ENCODE data around the gene PARP16.

PARP16 gene, protein sequence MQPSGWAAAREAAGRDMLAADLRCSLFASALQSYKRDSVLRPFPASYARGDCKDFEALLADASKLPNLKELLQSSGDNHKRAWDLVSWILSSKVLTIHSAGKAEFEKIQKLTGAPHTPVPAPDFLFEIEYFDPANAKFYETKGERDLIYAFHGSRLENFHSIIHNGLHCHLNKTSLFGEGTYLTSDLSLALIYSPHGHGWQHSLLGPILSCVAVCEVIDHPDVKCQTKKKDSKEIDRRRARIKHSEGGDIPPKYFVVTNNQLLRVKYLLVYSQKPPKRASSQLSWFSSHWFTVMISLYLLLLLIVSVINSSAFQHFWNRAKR

GRCh38 chr15:65286704-65287519 is at the start of gene PARP16:
PARP16 (minus strand) TSS chr15:65286883; CDS start chr15:65286426, 457 bp downstream.
- TF ChIP-seq, protein P1, sequence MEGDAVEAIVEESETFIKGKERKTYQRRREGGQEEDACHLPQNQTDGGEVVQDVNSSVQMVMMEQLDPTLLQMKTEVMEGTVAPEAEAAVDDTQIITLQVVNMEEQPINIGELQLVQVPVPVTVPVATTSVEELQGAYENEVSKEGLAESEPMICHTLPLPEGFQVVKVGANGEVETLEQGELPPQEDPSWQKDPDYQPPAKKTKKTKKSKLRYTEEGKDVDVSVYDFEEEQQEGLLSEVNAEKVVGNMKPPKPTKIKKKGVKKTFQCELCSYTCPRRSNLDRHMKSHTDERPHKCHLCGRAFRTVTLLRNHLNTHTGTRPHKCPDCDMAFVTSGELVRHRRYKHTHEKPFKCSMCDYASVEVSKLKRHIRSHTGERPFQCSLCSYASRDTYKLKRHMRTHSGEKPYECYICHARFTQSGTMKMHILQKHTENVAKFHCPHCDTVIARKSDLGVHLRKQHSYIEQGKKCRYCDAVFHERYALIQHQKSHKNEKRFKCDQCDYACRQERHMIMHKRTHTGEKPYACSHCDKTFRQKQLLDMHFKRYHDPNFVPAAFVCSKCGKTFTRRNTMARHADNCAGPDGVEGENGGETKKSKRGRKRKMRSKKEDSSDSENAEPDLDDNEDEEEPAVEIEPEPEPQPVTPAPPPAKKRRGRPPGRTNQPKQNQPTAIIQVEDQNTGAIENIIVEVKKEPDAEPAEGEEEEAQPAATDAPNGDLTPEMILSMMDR (IDR thresholded peaks at IDR 0.05) = peak; percentile 30; the same call in 1 of the 2 replicates

GRCh38 chr15:65335278-65336055 is 48.8 kb upstream of the PARP16 start:
- TF ChIP-seq, protein P1 (IDR thresholded peaks at IDR 0.05) = no peak

DNA sequence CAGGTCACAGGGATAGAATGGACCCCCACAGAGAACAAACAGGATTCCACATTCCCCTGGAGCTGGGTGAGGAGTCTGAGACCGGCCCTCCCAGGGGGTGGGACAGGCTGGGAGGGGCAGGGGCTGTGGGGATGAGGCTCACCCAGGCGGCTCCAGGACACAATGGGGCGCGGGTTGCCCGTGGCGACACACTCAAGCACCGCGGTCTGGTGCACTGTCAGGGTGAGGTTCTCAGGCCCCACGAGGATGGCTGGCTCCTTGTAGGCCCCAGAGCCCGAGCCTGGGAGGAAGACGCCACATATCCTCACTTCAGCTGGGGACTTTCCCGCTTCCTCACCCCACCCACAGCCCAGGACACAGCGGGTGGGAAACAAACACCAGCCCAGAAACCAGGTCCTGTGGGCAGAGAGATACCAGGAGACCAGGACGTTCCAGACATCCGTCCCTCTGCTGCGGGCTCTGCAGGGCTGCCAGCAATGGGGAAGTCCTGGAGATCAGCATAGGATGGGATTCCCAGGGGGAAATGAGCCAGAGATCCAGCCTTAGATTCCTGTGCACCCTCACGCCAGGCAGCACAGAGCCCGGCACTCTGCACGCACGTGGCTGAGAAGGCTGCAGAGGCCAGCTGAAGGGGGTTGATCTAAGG is 48.0 kb upstream of the PARP16 start:
- TF ChIP-seq, protein P1 (IDR thresholded peaks at IDR 0.05) = no peak

DNA sequence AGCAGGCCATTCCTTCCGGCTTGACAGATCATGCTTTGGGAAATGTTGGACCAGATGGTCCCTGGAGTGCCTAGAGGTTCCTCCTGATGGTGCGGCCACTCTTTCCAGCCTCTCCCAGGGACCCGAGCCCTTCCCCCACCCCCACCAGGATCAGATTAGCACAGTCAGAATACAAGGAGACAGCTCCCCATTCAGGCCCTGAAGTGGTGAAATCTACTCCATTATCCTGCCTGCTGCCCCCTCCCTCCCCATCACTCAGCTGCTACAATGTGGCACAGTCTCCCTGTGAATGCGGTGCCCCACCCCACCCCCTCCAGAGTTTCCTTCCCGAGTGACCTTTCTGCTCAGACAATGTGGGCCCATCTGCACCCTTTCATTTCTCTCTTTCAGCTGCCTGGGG is 47.2 kb upstream of the PARP16 start:
- TF ChIP-seq, protein P1 (IDR thresholded peaks at IDR 0.05) = no peak

- TF ChIP-seq, protein P1 (IDR thresholded peaks at IDR 0.05) = no peak
These were observed 46.6 kb upstream of the PARP16 start for GRCh38 chr15:65333148-65333820.

DNA sequence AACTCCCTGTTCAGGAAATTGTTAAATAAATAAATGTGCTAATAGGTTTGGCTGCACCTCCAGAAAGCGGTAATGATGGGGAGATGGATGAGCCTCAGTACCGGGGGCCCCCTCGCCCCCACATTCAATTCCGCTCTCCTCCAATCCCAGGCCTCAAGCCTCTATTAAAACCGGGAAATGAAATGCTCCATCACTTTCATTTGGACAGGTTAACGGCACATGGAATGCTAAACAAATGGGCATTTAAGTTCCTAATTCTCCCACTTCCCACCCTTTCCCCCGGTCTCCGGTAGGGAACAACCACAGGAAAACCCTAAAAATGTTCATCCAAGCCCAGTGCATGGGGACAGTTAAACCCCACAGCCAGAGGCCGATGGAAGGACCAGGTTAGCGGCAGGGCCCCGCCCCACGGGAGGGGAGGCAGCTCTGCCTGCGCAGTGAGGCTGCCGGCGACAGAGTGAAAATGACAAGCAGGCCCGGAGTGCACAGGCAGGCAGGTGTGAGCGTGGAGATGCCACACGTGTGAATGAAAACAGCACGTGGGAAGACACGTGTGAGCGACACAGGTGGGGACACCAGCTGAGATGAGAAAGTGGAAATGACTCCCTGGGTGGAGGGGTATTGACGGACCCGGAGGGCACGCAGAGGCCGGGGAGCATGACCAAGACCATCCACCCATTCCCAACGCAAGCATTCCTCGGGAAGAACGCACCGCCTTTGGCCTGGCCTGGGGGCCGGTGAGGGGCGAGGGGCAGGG is 45.9 kb upstream of the PARP16 start:
- TF ChIP-seq, protein P1 (IDR thresholded peaks at IDR 0.05) = no peak
